ENCODE measurements around the gene DYRK1A. TPM values are rescaled to one million over a fixed set of nuclear protein-coding genes. Genes with fewer than 3 reads are reported as not detected.

The DYRK1A gene
- total and polyA plus RNA-seq, 5 donors, result 28.4 to 76.9 (median 70.5) TPM

GRCh38 chr21:37339552-37339939 lies 27.0 kb upstream of the DYRK1A start:
- no peak for ATAC-seq
- H3K9me3 ChIP-seq (ENCODE audit: control insufficient read depth, low read length), result no peaks in the 10 kb centered on the region
- intact Hi-C loops (cut with DNase I), result no loop called here
- H3K4me3 ChIP-seq (ENCODE audit: low read length), result no peak overlapping the region
- 12% methylated on average over 1 of the region's 1 CpG for WGBS
- DNase-seq, result no peak
- no peaks in the 10 kb centered on the region for H3K27me3 ChIP-seq (ENCODE audit: control insufficient read depth, insufficient read depth)
- H3K4me1 ChIP-seq (ENCODE audit: control insufficient read depth, insufficient read depth, low read length), result no peaks in the 10 kb centered on the region
- no peak overlapping the region for H3K27ac ChIP-seq (ENCODE audit: low read length)

GRCh38 chr21:37341254-37341960 lies 25.2 kb upstream of the DYRK1A start:
- Histone ChIP-seq H3K9me3 (ENCODE audit: control insufficient read depth, low read length) (no peaks in the 10 kb centered on the region), H3K4me1 (ENCODE audit: control insufficient read depth, insufficient read depth, low read length) (no peaks in the 10 kb centered on the region), H3K27ac (ENCODE audit: low read length) (no peak overlapping the region), H3K27me3 (ENCODE audit: control insufficient read depth, insufficient read depth) (no peaks in the 10 kb centered on the region), H3K4me3 (ENCODE audit: low read length) (no peak overlapping the region)
- intact Hi-C loops (cut with DNase I), result no loop called here
- ATAC-seq (no peak), DNase-seq (no peak)
- WGBS, result 69% methylated on average over 8 of the region's 8 CpGs

- no peaks in the 10 kb centered on the region for H3K4me1 ChIP-seq (ENCODE audit: control insufficient read depth, insufficient read depth, low read length)
- intact Hi-C loops (cut with DNase I), result no loop called here
- WGBS, result 87% methylated on average over 9 of the region's 9 CpGs
- DNase-seq (no peak), ATAC-seq (no peak)
- no peak overlapping the region for H3K4me3 ChIP-seq (ENCODE audit: low read length)
- no peaks in the 10 kb centered on the region for H3K9me3 ChIP-seq (ENCODE audit: control insufficient read depth, low read length)
- H3K27ac ChIP-seq (ENCODE audit: low read length), result no peak overlapping the region
- H3K27me3 ChIP-seq (ENCODE audit: control insufficient read depth, insufficient read depth), result no peaks in the 10 kb centered on the region
Measured at GRCh38 chr21:37342046-37342632, 24.4 kb upstream of the DYRK1A start.

- Histone ChIP-seq H3K27me3 (ENCODE audit: control insufficient read depth, insufficient read depth) (no peaks in the 10 kb centered on the region), H3K27ac (ENCODE audit: low read length) (no peak overlapping the region), H3K9me3 (ENCODE audit: control insufficient read depth, low read length) (no peaks in the 10 kb centered on the region), H3K4me3 (ENCODE audit: low read length) (no peak overlapping the region), H3K4me1 (ENCODE audit: control insufficient read depth, insufficient read depth, low read length) (no peaks in the 10 kb centered on the region)
- 94% methylated on average over 2 of the region's 2 CpGs for WGBS
- DNase-seq (no peak), ATAC-seq (no peak)
- intact Hi-C loops (cut with DNase I), result no loop called here
Measured at GRCh38 chr21:37346841-37347430, 19.6 kb upstream of the DYRK1A start.

GRCh38 chr21:37348664-37349063 lies 17.9 kb upstream of the DYRK1A start:
- intact Hi-C loops (cut with DNase I), result no loop called here
- Histone ChIP-seq H3K4me3 (ENCODE audit: low read length) (no peak overlapping the region), H3K27me3 (ENCODE audit: control insufficient read depth, insufficient read depth) (no peaks in the 10 kb centered on the region), H3K27ac (ENCODE audit: low read length) (no peak overlapping the region), H3K9me3 (ENCODE audit: control insufficient read depth, low read length) (no peaks in the 10 kb centered on the region), H3K4me1 (ENCODE audit: control insufficient read depth, insufficient read depth, low read length) (no peaks in the 10 kb centered on the region)
- ATAC-seq (no peak), DNase-seq (no peak)
- 74% methylated on average over 2 of the region's 2 CpGs for WGBS

GRCh38 chr21:37350472-37350871 lies 16.1 kb upstream of the DYRK1A start:
- Histone ChIP-seq H3K27me3 (ENCODE audit: control insufficient read depth, insufficient read depth) (no peaks in the 10 kb centered on the region), H3K9me3 (ENCODE audit: control insufficient read depth, low read length) (no peaks in the 10 kb centered on the region), H3K4me3 (ENCODE audit: low read length) (no peak overlapping the region), H3K4me1 (ENCODE audit: control insufficient read depth, insufficient read depth, low read length) (no peaks in the 10 kb centered on the region), H3K27ac (ENCODE audit: low read length) (no peak overlapping the region)
- ATAC-seq (no peak), DNase-seq (no peak)
- intact Hi-C loops (cut with DNase I), result no loop called here

- Histone ChIP-seq H3K9me3 (ENCODE audit: control insufficient read depth, low read length) (no peaks in the 10 kb centered on the region), H3K4me1 (ENCODE audit: control insufficient read depth, insufficient read depth, low read length) (no peaks in the 10 kb centered on the region), H3K27me3 (ENCODE audit: control insufficient read depth, insufficient read depth) (no peaks in the 10 kb centered on the region), H3K4me3 (ENCODE audit: low read length) (no peak overlapping the region), H3K27ac (ENCODE audit: low read length) (no peak overlapping the region)
- ATAC-seq (no peak), DNase-seq (no peak)
- intact Hi-C loops (cut with DNase I), result no loop called here
- WGBS, result 72% methylated on average over 5 of the region's 5 CpGs
Measured at GRCh38 chr21:37356706-37357105, 9.9 kb upstream of the DYRK1A start.

- intact Hi-C loops (cut with DNase I), result no loop called here
- no peak overlapping the region for H3K27ac ChIP-seq (ENCODE audit: low read length)
- DNase-seq, result no peak
- H3K9me3 ChIP-seq (ENCODE audit: control insufficient read depth, low read length), result no peaks in the 10 kb centered on the region
- no peak overlapping the region for H3K4me3 ChIP-seq (ENCODE audit: low read length)
- no peaks in the 10 kb centered on the region for H3K27me3 ChIP-seq (ENCODE audit: control insufficient read depth, insufficient read depth)
- 69% methylated on average over 4 of the region's 4 CpGs for WGBS
- ATAC-seq, result no peak
- no peaks in the 10 kb centered on the region for H3K4me1 ChIP-seq (ENCODE audit: control insufficient read depth, insufficient read depth, low read length)
Measured at GRCh38 chr21:37357691-37358090, 8.9 kb upstream of the DYRK1A start.

- WGBS, result 25% methylated on average over 7 of the region's 7 CpGs
- H3K27ac ChIP-seq (ENCODE audit: low read length), result no peak overlapping the region
- intact Hi-C loops (cut with DNase I), result no loop called here
- H3K4me3 ChIP-seq (ENCODE audit: low read length), result no peak overlapping the region
- ATAC-seq, result peak; percentile 26 to 66
- no peaks in the 10 kb centered on the region for H3K9me3 ChIP-seq (ENCODE audit: control insufficient read depth, low read length)
- H3K27me3 ChIP-seq (ENCODE audit: control insufficient read depth, insufficient read depth), result no peaks in the 10 kb centered on the region
- DNase-seq, result no peak
- H3K4me1 ChIP-seq (ENCODE audit: control insufficient read depth, insufficient read depth, low read length), result no peaks in the 10 kb centered on the region
Measured at GRCh38 chr21:37358397-37358796, 8.2 kb upstream of the DYRK1A start.

- ATAC-seq (no peak), DNase-seq (no peak)
- Histone ChIP-seq H3K4me1 (ENCODE audit: control insufficient read depth, insufficient read depth, low read length) (no peaks in the 10 kb centered on the region), H3K9me3 (ENCODE audit: control insufficient read depth, low read length) (no peaks in the 10 kb centered on the region), H3K27ac (ENCODE audit: low read length) (no peak overlapping the region), H3K4me3 (ENCODE audit: low read length) (no peak overlapping the region), H3K27me3 (ENCODE audit: control insufficient read depth, insufficient read depth) (no peaks in the 10 kb centered on the region)
- intact Hi-C loops (cut with DNase I), result loop anchor here in 3 of 4 donors (10.0 kb wide), 4 partner anchors 99 to 201 kb away; partner anchors contain the start of gene VPS26C (in 1 of the 3)
- 100% methylated on average over 1 of the region's 1 CpG for WGBS
Measured at GRCh38 chr21:37363936-37364335, 2.6 kb upstream of the DYRK1A start.

GRCh38 chr21:37364722-37365121 lies 1.9 kb upstream of the DYRK1A start:
- intact Hi-C loops (cut with DNase I), result loop anchor here (5.0 to 10.0 kb wide), 5 partner anchors 97 to 200 kb away; partner anchors contain the start of gene VPS26C (in 3 of the 4)
- no peaks in the 10 kb centered on the region for H3K27me3 ChIP-seq (ENCODE audit: control insufficient read depth, insufficient read depth)
- no peaks in the 10 kb centered on the region for H3K9me3 ChIP-seq (ENCODE audit: control insufficient read depth, low read length)
- DNase-seq, result no peak
- no peak for ATAC-seq
- no peaks in the 10 kb centered on the region for H3K4me1 ChIP-seq (ENCODE audit: control insufficient read depth, insufficient read depth, low read length)
- WGBS, result 64% methylated on average over 7 of the region's 7 CpGs
- peak overlapping the region; percentile 96 for H3K4me3 ChIP-seq (ENCODE audit: low read length)
- H3K27ac ChIP-seq (ENCODE audit: low read length), result no peak overlapping the region
